CD4-positive, alpha-beta T cell treated with Interferon gamma for 1 hour (primary cell): ENCODE results near the gene WDR83.
"Not testable (repeated sequence)": the region's sequence is repeated elsewhere in the genome, so short reads cannot be mapped to it uniquely, and the experiment has no call there.

ENCODE experiments used
- DNase-seq: peaks from one replicate; pipeline ENCODE4 v3.0.0-alpha.2; 2020

Gene WDR83, protein sequence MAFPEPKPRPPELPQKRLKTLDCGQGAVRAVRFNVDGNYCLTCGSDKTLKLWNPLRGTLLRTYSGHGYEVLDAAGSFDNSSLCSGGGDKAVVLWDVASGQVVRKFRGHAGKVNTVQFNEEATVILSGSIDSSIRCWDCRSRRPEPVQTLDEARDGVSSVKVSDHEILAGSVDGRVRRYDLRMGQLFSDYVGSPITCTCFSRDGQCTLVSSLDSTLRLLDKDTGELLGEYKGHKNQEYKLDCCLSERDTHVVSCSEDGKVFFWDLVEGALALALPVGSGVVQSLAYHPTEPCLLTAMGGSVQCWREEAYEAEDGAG

GRCh38 chr19:12666265-12667048 lies at the start of gene WDR83, which contains the start of gene MAN2B1:
TSS of gene WDR83 (plus strand) at chr19:12666807. CDS start at chr19:12669791, 2,984 bp downstream.
TSS of gene MAN2B1 (minus strand) at chr19:12666742. CDS start at chr19:12666701, 41 bp downstream.
- peak; percentile 81 for DNase-seq

DNA sequence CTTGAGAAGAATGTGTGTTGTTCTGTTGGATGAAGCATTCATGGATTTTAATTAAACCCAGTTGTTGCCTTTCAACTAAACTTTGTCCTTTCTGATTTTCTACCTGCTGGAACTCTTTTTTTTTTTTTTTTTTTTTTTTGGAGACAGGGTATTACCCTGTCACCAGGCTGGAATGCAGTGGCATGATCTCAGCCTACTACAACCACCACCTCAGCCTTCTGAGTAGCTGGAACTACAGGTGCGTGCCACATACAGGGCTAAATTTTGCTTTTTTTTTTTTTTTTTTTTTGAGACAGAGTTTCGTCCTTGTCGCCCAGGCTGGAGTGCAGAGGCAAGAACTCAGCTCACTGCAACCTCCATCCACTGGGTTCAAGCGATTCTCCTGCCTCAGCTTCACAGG lies 49.0 kb upstream of the WDR83 start:
- no peak for DNase-seq

DNA sequence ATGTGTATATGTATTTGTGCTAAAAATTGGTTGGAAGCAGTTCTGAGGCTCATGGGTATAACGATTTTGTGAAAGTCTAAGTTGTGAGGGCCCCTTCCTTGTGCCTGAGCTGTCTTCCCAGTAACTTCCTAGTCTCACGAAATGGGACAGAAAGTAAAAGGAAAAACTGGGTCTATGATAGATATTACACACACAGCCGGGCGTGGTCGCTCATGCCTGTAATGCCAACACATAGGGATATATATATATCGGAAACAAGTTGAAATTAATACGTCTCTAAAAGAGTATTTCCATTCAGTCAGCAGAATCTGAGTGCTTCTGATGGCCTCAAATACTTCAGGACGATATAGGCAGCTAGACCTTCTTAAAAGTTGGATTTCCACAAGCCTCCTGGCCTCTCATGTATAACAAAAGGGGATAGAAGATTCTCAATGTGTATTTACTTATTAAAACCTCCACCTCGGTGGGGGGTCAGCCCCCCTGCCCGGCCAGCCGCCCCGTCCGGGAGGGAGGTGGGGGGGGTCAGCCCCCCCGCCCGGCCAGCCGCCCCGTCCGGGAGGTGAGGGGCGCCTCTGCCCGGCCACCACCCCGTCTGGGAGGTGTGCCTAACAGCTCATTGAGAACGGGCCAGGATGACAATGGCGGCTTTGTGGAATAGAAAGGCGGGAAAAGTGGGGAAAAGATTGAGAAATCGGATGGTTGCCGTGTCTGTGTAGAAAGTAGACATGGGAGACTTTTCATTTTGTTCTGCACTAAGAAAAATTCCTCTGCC lies 45.2 kb upstream of the WDR83 start:
- not testable (repeated sequence) for DNase-seq

GRCh38 chr19:12623361-12624031 lies 43.1 kb upstream of the WDR83 start:
- no peak for DNase-seq

DNA sequence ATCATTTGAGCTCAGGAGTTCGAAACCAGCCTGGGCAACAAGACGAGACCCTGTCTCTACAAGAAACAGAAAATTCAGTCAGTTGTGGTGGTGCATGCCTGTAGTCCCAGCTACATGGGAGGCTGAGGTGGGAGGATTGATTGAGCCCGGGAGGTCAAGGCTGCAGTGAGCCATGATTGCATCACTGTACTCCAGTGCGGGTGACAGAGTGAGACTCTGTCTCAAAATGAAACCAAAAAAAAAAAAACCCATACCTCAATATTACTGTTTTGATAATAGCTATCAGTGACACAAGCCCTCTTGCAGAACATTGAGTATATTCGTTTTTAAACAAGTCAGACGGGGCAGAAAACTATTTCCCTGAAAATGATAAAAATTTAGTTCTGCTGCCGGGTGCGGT lies 39.6 kb upstream of the WDR83 start:
- no peak for DNase-seq

DNA sequence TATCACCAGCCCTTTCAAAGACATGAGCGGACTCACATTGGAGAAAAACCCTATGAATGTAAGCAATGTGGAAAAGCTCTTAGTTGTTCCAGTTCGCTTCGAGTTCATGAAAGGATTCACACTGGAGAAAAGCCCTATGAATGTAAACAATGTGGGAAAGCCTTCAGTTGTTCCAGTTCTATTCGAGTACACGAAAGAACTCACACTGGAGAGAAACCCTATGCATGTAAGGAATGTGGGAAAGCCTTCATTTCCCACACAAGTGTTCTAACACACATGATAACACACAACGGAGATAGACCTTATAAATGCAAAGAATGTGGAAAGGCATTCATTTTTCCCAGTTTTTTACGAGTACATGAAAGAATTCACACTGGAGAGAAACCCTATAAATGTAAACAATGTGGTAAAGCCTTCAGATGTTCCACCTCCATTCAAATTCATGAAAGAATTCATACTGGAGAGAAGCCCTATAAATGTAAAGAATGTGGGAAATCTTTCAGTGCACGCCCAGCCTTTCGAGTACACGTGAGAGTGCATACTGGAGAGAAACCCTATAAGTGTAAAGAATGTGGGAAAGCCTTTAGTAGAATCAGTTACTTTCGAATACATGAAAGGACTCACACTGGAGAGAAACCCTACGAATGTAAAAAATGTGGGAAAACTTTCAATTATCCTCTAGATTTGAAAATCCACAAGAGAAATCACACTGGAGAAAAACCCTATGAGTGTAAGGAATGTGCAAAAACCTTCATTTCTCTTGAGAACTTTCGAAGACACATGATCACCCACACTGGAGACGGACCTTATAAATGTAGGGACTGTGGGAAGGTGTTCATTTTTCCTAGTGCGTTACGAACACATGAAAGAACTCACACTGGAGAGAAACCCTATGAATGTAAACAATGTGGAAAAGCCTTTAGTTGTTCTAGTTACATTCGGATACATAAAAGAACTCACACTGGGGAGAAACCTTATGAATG lies 38.3 kb upstream of the WDR83 start:
- no peak for DNase-seq

DNA sequence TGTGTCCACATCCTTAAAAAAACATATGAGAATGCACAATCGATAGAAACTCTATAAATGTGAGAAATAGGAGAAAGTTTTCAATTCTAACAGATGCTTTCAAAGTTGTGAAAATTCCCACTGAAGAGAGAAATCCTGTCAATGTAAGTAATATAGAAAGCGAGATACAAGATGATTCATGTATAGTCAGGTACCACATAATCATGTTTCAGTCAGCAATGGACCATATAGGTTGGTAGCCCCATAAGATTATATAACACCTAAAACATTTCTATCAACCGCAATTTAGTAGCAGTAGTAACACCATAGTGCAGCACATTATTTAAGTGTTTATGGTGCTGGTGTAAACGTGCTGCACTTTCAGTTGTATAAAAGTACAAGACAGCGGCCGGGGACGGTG lies 37.4 kb upstream of the WDR83 start:
- DNase-seq = no peak

DNA sequence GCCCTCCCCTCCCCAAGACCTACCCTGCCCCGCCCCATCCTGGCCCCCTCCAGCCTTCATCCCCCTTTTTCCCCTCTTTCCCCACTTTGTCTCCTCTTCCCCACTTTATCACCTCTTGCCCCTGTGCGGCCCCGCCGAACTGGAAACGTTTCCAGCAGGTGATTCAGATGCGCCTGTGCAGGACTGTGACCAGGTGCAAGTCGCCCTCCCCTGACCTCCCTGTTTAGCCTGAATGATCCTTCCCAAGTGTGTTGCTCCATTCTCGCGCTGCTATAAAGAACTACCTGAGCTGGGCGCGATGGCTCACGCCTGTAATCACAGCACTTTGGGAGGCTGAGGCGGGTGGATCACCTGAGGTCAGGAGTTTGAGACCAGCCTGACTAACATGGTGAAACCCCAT lies 30.0 kb upstream of the WDR83 start:
- no peak for DNase-seq

GRCh38 chr19:12638611-12639182 lies 27.9 kb upstream of the WDR83 start:
- DNase-seq = no peak

DNA sequence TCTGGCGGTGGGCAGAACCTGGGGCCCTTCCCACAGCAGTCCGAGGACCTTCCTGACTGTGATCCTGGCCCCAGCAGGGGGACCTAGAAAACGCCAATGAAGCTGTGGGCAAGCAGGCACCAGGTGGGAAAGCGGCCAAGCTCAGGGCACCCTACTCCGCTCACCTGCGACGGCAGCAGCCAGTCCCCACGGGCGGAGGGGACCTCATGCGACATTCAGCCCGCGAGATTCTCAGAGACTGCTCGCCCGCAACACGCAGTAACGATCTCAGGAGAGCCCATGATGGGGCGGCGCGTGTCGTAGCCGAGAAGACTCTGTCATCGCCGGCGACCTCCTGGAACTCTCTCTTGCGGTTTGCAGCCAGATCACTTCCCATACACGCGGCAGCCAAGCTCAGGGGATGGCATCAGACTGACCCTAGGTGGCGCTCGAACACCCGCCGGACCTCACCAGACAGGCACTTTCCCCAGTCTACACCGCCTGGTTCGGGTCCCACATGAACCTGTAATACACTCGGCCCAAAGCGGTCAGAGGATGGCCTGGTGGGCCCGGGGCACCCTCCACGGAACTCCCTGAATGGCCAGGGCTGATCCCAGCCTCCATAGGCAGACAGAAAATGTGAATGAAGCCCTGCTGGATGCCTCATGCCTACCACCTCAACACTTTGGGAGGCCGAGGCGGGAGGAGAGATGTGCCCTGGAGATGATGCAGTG lies 26.6 kb upstream of the WDR83 start:
- DNase-seq = peak; percentile 86

DNA sequence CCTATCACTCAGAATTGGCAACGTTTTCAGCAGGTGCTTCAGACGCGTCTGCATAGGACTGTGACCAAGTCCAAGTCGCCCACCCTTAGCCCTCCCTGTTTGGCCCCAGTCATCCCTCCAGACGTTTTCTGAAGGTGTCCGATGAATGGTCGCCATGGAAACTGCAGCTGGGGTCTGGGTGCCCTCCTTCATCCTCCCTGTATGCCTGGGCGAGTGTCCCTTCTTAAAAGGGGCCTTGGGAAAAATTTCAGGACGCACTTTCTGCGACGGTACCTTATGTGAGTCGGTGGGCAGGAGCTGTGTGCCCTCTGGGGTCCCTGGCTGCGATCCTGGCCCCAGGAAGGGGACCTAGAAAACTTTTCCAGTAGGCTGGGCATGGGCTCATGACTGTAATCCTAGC lies 25.2 kb upstream of the WDR83 start:
- DNase-seq = no peak

DNA sequence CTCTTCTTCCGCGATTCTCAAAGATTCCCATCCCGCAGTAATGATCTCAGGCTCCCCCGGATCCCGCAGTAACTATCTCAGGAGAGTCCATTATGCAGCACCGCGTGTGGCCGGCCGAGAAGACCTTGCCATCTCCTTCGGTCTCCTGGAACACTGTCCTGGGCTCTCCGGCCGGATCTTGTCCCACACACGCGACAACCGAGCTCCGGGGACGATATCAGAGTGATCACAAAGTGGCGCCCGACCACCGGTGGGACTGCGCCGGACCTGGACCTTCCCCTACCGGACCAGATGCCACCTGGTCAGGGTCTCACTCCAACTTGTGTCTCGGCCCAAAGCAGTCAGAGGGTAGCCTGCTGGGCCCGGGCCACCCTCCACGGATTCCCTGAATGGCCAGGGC lies 24.1 kb upstream of the WDR83 start:
- no peak for DNase-seq

- DNase-seq = not testable (repeated sequence)
These were observed 22.9 kb upstream of the WDR83 start for GRCh38 chr19:12643716-12644115.

- no peak for DNase-seq
These were observed 20.1 kb upstream of the WDR83 start for GRCh38 chr19:12646551-12646950.

DNA sequence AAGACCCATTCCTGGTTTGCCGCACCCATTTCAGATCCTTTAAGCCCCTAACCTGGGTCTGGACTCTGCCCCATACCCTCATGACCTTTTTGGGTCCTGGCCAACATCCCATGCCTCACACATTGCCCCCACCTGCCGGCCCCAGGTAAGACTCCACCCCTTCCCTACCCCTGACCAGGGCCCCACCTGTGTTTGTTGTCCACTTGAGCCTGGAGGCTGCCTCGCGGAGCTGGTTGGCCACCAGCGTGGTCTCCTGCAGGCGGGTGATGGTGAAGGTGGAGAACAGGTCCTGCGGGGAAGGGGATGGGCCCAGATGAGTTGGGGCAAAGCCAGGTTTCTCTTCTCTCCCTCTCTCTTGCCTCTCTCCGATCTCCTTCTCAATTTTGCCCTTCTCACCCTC lies 19.6 kb upstream of the WDR83 start:
- no peak for DNase-seq

- DNase-seq = peak; percentile 56
These were observed 19.0 kb upstream of the WDR83 start for GRCh38 chr19:12647490-12648071.

DNA sequence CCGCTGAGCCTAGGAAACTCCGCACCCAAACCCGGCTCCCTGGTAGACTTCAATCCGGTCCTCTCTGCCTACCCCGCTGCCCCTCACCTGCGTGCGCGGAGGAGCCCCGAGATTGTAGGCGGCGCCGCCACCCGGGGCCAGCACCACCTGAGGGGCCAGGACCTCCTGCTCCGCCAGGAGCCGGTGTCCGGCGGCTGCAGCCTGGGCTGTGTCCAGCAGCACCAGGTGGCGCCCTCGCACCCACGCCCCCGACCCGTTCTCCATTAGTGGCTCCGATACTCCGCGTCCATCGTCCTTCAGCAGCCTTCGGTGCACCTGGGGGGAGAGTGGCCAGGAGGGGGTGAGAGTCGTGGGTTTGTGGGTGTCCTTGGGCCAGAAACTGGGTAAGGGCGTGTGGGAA lies 18.5 kb upstream of the WDR83 start:
- no peak for DNase-seq

DNA sequence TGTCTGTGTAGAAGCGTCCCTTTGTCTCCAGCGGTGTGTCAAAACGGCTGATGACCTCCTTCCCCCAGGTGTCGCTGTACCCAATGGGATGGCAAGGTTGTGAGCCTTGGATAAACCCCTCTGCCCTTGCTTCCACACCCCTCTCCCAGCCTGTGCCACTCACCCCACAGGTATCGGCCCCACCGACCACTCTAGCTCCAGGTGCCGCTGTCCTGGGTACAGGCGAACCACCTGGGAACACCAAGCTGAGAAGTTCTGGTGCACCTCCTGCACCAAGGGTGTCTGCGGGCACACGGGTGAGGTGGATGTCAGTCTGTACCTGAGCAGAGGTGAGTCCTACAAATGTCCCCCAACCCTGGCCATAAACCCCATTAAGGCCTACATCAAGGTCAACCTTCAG lies 16.7 kb upstream of the WDR83 start:
- DNase-seq = no peak

- no peak for DNase-seq
These were observed 14.4 kb upstream of the WDR83 start for GRCh38 chr19:12652219-12652618.

- DNase-seq = no peak
These were observed 11.1 kb upstream of the WDR83 start for GRCh38 chr19:12655546-12655945.
